Stimulated activated CD4-positive, alpha-beta T cell treated with anti-CD3 and anti-CD28 coated beads, Interleukin-12 subunit alpha, Interleukin-12 subunit beta, amount 100 ng/mL, for 4 hours (primary cell): ENCODE measurements around the gene WNT5B.
A peak's percentile ranks its signal among the peaks of the same experiment; 100 is the strongest.

Experiments
- DNase-seq: peaks from one replicate; pipeline ENCODE4 v3.0.0-alpha.2; 2020

WNT5B gene

GRCh38 chr12:1628666-1629337 is at the start of gene WNT5B:
TSS of gene WNT5B (plus strand) at chr12:1629231. CDS start at chr12:1631355, 2,124 bp downstream.
- DNase-seq: no peak

GRCh38 chr12:1579651-1580435 is 49.2 kb upstream of the WNT5B start:
- DNase-seq: no peak

GRCh38 chr12:1580526-1580925 is 48.5 kb upstream of the WNT5B start:
- DNase-seq: no peak

GRCh38 chr12:1581973-1582708 is 46.9 kb upstream of the WNT5B start:
- DNase-seq: no peak

- DNase-seq: no peak
Measured at GRCh38 chr12:1582709-1583050, 46.4 kb upstream of the WNT5B start.

GRCh38 chr12:1583421-1584078 is 45.5 kb upstream of the WNT5B start:
- peak; percentile 41 for DNase-seq

GRCh38 chr12:1584326-1584725 is 44.7 kb upstream of the WNT5B start:
- DNase-seq: no peak

- DNase-seq: no peak
Measured at GRCh38 chr12:1587927-1588574, 41.0 kb upstream of the WNT5B start.

GRCh38 chr12:1588575-1588947 is 40.5 kb upstream of the WNT5B start:
- DNase-seq: no peak

GRCh38 chr12:1590221-1590979 is 38.6 kb upstream of the WNT5B start:
- no peak for DNase-seq

GRCh38 chr12:1591034-1591433 is 38.0 kb upstream of the WNT5B start:
- no peak for DNase-seq

GRCh38 chr12:1591543-1591942 is 37.5 kb upstream of the WNT5B start:
- no peak for DNase-seq

GRCh38 chr12:1592444-1593173 is 36.4 kb upstream of the WNT5B start:
- DNase-seq: peak; percentile 48

- DNase-seq: peak; percentile 47
Measured at GRCh38 chr12:1593174-1594005, 35.6 kb upstream of the WNT5B start.

GRCh38 chr12:1594006-1594260 is 35.1 kb upstream of the WNT5B start:
- DNase-seq: no peak

GRCh38 chr12:1594261-1595025 is 34.6 kb upstream of the WNT5B start, which contains the start of gene FBXL14:
TSS of gene FBXL14 (minus strand) at chr12:1594581. CDS start at chr12:1594066, 515 bp downstream.
- DNase-seq: peak; percentile 86

GRCh38 chr12:1595026-1595561 is 33.9 kb upstream of the WNT5B start:
- no peak for DNase-seq

- no peak for DNase-seq
Measured at GRCh38 chr12:1595690-1596347, 33.2 kb upstream of the WNT5B start.

- no peak for DNase-seq
Measured at GRCh38 chr12:1598757-1599156, 30.3 kb upstream of the WNT5B start.
